HepG2 (cell line): ENCODE measurements around the gene GJA9. TPM values are rescaled to one million over a fixed set of nuclear protein-coding genes. Genes with fewer than 3 reads are reported as not detected.

Experiments
- ATAC-seq: fragments of 200-7000 bp; cut with Tn5 transposase; 3 replicates; pipeline ENCODE4 v1.9.1; 2020; ENCODE audit warnings: mild to moderate bottlenecking, moderate library complexity
- BruUV-seq: library from RNA; stranded (reverse); fragments of 400-500 nt; replicated peaks from 2 replicates; lab custom pipeline; 2021; lab: Mats Ljungman, UMichigan
- CTCF ChIA-PET: fragments of 300-600 bp; formaldehyde crosslinking; extraction: SDS; loops from one replicate; lab custom pipeline; 2021; ENCODE audit warnings: low total read pairs, inconsistent platforms, low intra/inter-chr PET ratio; lab: Yijun Ruan, JAX
- POLR2A ChIA-PET: fragments of 350-600 bp; sonication (Branson Sonifier 250); formaldehyde crosslinking; loops from one replicate; lab custom pipeline; 2020; ENCODE audit warnings: antibody characterized with exemption, inconsistent platforms; lab: Yijun Ruan, JAX
- DNase-seq: peaks from one replicate; pipeline ENCODE4 v3.0.0-alpha.2; 2015; ENCODE audit warnings: low spot score
- FAIRE-seq: peaks from 3 replicates; lab custom pipeline; 2011; peaks lifted over from hg19 to GRCh38; lab: Jason Lieb, UNC
- H2AFZ ChIP-seq: one replicate; pipeline ENCODE4 v1.6.1; 2011; ENCODE audit warnings: low read length, inconsistent platforms
- H3K27ac ChIP-seq: fragments of 300-600 bp; 3 replicates; pipeline ENCODE4 v1.8.0; 2011; ENCODE audit warnings: mixed run types, mild to moderate bottlenecking, mixed read lengths, low read length, inconsistent platforms; ENCODE audit not compliant: insufficient read depth; ENCODE audit errors: extremely low read length
- H3K27me3 ChIP-seq, 2 experiments: fragments of 200-600 bp in 1 of 2; 2 replicates in 1 of 2; 3 replicates in 1 of 2; pipeline versions ENCODE4 v1.6.0 to v1.8.0; 2011; ENCODE audit warnings: low read length in 2 of 2, mild to moderate bottlenecking in 2 of 2, moderate library complexity in 2 of 2, inconsistent platforms in 1 of 2; ENCODE audit not compliant: insufficient read depth in 2 of 2, control insufficient read depth in 1 of 2
- H3K36me3 ChIP-seq, 2 experiments: fragments of 200-600 bp in 1 of 2; replicated peaks in 1 of 2; 2 replicates in 1 of 2; 3 replicates in 1 of 2; pipeline versions ENCODE4 v1.5.1 to v1.8.0; 2011; ENCODE audit warnings: low read length in 2 of 2, inconsistent platforms in 1 of 2; ENCODE audit not compliant: insufficient read depth in 2 of 2, control insufficient read depth in 1 of 2
- H3K4me1 ChIP-seq: 2 replicates; pipeline ENCODE4 v1.5.1; 2012; ENCODE audit warnings: low read length, inconsistent platforms; ENCODE audit not compliant: insufficient read depth
- H3K4me2 ChIP-seq: 2 replicates; pipeline ENCODE4 v1.6.0; 2011; ENCODE audit warnings: low read depth, low read length, inconsistent platforms
- H3K4me3 ChIP-seq, 3 experiments: fragments of 200-600 bp in 1 of 3; sonication (generic), shearing (Covaris generic) in 1 of 3; replicated peaks in 1 of 3; 2 replicates each; pipeline ENCODE4 v1.5.1; 2011 to 2016; ENCODE audit warnings: low read length in 3 of 3, inconsistent platforms in 2 of 3, low read depth in 2 of 3, mild to moderate bottlenecking in 2 of 3, control low read depth in 1 of 3, mixed read lengths in 1 of 3; ENCODE audit not compliant: insufficient read depth in 1 of 3
- H3K79me2 ChIP-seq: one replicate; pipeline ENCODE4 v1.6.1; 2011; ENCODE audit warnings: low read length, inconsistent platforms; ENCODE audit not compliant: insufficient read depth
- H3K9ac ChIP-seq: 2 replicates; pipeline ENCODE4 v1.6.0; 2011; ENCODE audit warnings: mild to moderate bottlenecking, low read depth, low read length, inconsistent platforms; ENCODE audit not compliant: insufficient read depth
- H3K9me3 ChIP-seq: 2 replicates; pipeline ENCODE4 v1.5.1; 2012; ENCODE audit warnings: mild to moderate bottlenecking, low read length
- H4K20me1 ChIP-seq: 2 replicates; pipeline ENCODE4 v1.6.0; 2011; ENCODE audit warnings: inconsistent platforms, mild to moderate bottlenecking, low read length, moderate library complexity; ENCODE audit not compliant: insufficient read depth
- DDIT3 ChIP-seq: sonication (generic); formaldehyde crosslinking; IDR thresholded peaks from 2 replicates; pipeline ENCODE4 v1.4.0; 2020; ENCODE audit warnings: mild to moderate bottlenecking, missing genetic modification reagents
- ELF3 ChIP-seq: IDR thresholded peaks from 2 replicates; pipeline ENCODE4 v1.6.1; 2016; ENCODE audit warnings: missing genetic modification reagents, missing compliant biosample characterization
- ISX ChIP-seq: sonication (generic); formaldehyde crosslinking; conservative IDR thresholded peaks from 2 replicates; pipeline ENCODE4 v1.5.0; 2020; ENCODE audit warnings: missing genetic modification reagents
- MYPOP ChIP-seq: sonication (generic); formaldehyde crosslinking; IDR thresholded peaks from 2 replicates; pipeline ENCODE4 v1.8.1; 2023; ENCODE audit warnings: mild to moderate bottlenecking, moderate library complexity, missing genetic modification reagents
- NFKB2 ChIP-seq: sonication (generic); formaldehyde crosslinking; IDR thresholded peaks from 2 replicates; pipeline ENCODE4 v1.4.0; 2020; ENCODE audit warnings: missing genetic modification reagents, borderline replicate concordance
- NR2F6 ChIP-seq, 2 experiments: IDR thresholded peaks; 2 replicates each; pipeline ENCODE4 v1.6.1; 2016; ENCODE audit warnings: antibody characterized with exemption in 1 of 2, mild to moderate bottlenecking in 1 of 2
- PATZ1 ChIP-seq: sonication (generic); formaldehyde crosslinking; IDR thresholded peaks from 2 replicates; pipeline ENCODE4 v1.4.0; 2020; ENCODE audit warnings: missing genetic modification reagents
- PAXIP1 ChIP-seq: sonication (generic); formaldehyde crosslinking; conservative IDR thresholded peaks from 2 replicates; pipeline ENCODE4 v1.4.0; 2020; ENCODE audit warnings: mild to moderate bottlenecking, missing genetic modification reagents, moderate library complexity
- SMYD3 ChIP-seq: sonication (generic); formaldehyde crosslinking; IDR thresholded peaks from 2 replicates; pipeline ENCODE4 v1.8.1; 2023; ENCODE audit warnings: mild to moderate bottlenecking, missing genetic modification reagents
- SNAPC2 ChIP-seq: sonication (generic); formaldehyde crosslinking; IDR thresholded peaks from 2 replicates; pipeline ENCODE4 v1.8.1; 2022; ENCODE audit warnings: mild to moderate bottlenecking, missing genetic modification reagents
- XBP1 ChIP-seq: sonication (generic); formaldehyde crosslinking; IDR thresholded peaks from 2 replicates; pipeline ENCODE4 v1.5.0; 2020; ENCODE audit warnings: missing genetic modification reagents
- ZKSCAN5 ChIP-seq: sonication (generic); formaldehyde crosslinking; IDR thresholded peaks from 2 replicates; pipeline ENCODE4 v1.5.1; 2020; ENCODE audit warnings: mild to moderate bottlenecking, missing genetic modification reagents
- ZNF10 ChIP-seq: sonication (generic); formaldehyde crosslinking; IDR thresholded peaks from 2 replicates; pipeline ENCODE4 v1.4.0; 2020; ENCODE audit warnings: mild to moderate bottlenecking, low read depth, missing genetic modification reagents, borderline replicate concordance
- ZNF136 ChIP-seq: sonication (generic); formaldehyde crosslinking; IDR thresholded peaks from 2 replicates; pipeline ENCODE4 v1.8.1; 2022; ENCODE audit warnings: low read depth, mild to moderate bottlenecking, moderate library complexity, missing genetic modification reagents
- ZNF564 ChIP-seq: sonication (generic); formaldehyde crosslinking; IDR thresholded peaks from 2 replicates; pipeline ENCODE4 v1.8.1; 2023; ENCODE audit warnings: mild to moderate bottlenecking, missing genetic modification reagents
- ZSCAN30 ChIP-seq: sonication (generic); formaldehyde crosslinking; IDR thresholded peaks from 2 replicates; pipeline ENCODE4 v1.5.0; 2020; ENCODE audit warnings: mild to moderate bottlenecking, missing genetic modification reagents
- WGBS: methylation state at CpG from one replicate; pipeline ENCODE4 v1.1.6; 2017; ENCODE audit warnings: low lambda C conversion rate; 5-methylcytosine and 5-hydroxymethylcytosine counted together
- in situ Hi-C: cut with HindIII; loops from 2 replicates; pipeline ENCODE4 v1.10.0; 2017; ENCODE audit warnings: low pct_unique_long_range_greater_than_20kb; ENCODE audit not compliant: extremely low pct_ligation_motif_present
- intact Hi-C: fragments of 100-400 bp; cut with micrococcal nuclease; formaldehyde crosslinking; loops from one replicate; pipeline ENCODE4 v1.10.0; 2022; ENCODE audit not compliant: unreplicated experiment
- polyA plus RNA-seq, 8 experiments: library from polyadenylated mRNA; depleted of rRNA in 3 of 8; stranded (reverse) in 7 of 8; unstranded in 1 of 8; fragments of >200 nt; fragmentation: Illumina TruSeq in 4 of 8; extraction: Trizol in 4 of 8; gene quantifications; 2 replicates each; pipeline versions ENCODE4 v1.2.1 to v1.2.3, GENCODE V29; 2011 to 2016; ENCODE audit warnings: low read depth in 4 of 8, missing spikeins in 1 of 8, mixed read lengths in 1 of 8; ENCODE audit not compliant: insufficient read depth in 1 of 8
- total RNA-seq, 5 experiments: library from RNA; depleted of rRNA; stranded (reverse); fragments of >200 nt; fragmentation: Illumina TruSeq; extraction: Trizol; gene quantifications; 2 replicates each; pipeline ENCODE4 v1.2.3, GENCODE V29; 2016; ENCODE audit warnings: low read depth in 1 of 5

GJA9 gene
- total and polyA plus RNA-seq, 2 of the 13 experiments (the other 11 are each of a cell fraction or from before 2014, with no cell fraction given), result 0.08 to 0.13 TPM

GRCh38 chr1:38885092-38885491 lies 3.7 kb upstream of the GJA9 start (continued):
- TF ChIP-seq SMYD3 (CRISPR knock-in tag), result no peak

GRCh38 chr1:38875811-38876210 lies 5.6 kb downstream of the GJA9 start:
- Histone ChIP-seq H3K27me3 (no peaks in the 10 kb centered on the region), H3K4me1 (peaks cover 35% of the 10 kb centered on the region), H3K4me3 (no peak overlapping the region), H3K4me2 (no peak overlapping the region), H3K27ac (no peak overlapping the region), H3K9ac (no peak overlapping the region), H3K79me2 (peaks cover 30% of the 10 kb centered on the region), H4K20me1 (no peaks in the 10 kb centered on the region), H3K9me3 (no peaks in the 10 kb centered on the region), H2AFZ (no peak overlapping the region), H3K36me3 (no peaks in the 10 kb centered on the region)
- no peak for DNase-seq
- no peak for TF ChIP-seq ELF3 (CRISPR knock-in tag)
- TF ChIP-seq ZKSCAN5, result no peak
- no peak for TF ChIP-seq ZNF136 (CRISPR knock-in tag)
- TF ChIP-seq ISX (CRISPR knock-in tag), result no peak
- no peak for TF ChIP-seq NR2F6 (IDR thresholded peaks at IDR 0.05)
- TF ChIP-seq NR2F6 (CRISPR knock-in tag; IDR thresholded peaks at IDR 0.05), result no peak
- TF ChIP-seq SNAPC2, result no peak
- TF ChIP-seq ZSCAN30 (CRISPR knock-in tag), result no peak
- no peak for TF ChIP-seq MYPOP (CRISPR knock-in tag)
- TF ChIP-seq ZNF10 (CRISPR knock-in tag), result no peak
- TF ChIP-seq ZNF564 (CRISPR knock-in tag), result no peak
- TF ChIP-seq PAXIP1, result no peak
- TF ChIP-seq XBP1 (CRISPR knock-in tag), result no peak
- TF ChIP-seq PATZ1 (CRISPR knock-in tag), result no peak
- no peak for TF ChIP-seq DDIT3 (CRISPR knock-in tag)
- TF ChIP-seq NFKB2 (CRISPR knock-in tag), result no peak
- intact Hi-C loops (no loop called here), in situ Hi-C loops (no loop called here)
- no peak for FAIRE-seq
- ATAC-seq, result no peak
- BruUV-seq, result no TSS peak
- POLR2A ChIA-PET, result no interaction called here
- CTCF ChIA-PET, result no interaction called here
- WGBS, result 82% methylated on average over 2 of the region's 2 CpGs
